GM12892 (cell line): Measurements from ENCODE around the gene DEAF1.

ENCODE experiments used
- POLR2A ChIP-seq: IDR thresholded peaks from 2 replicates; pipeline ENCODE4 v1.6.1; 2011; ENCODE audit warnings: low read depth, low read length, control low read depth
- TAF1 ChIP-seq: IDR thresholded peaks from 2 replicates; pipeline ENCODE4 v1.6.1; 2011; ENCODE audit warnings: low read depth, mild to moderate bottlenecking, control low read depth, low read length, borderline replicate concordance

DNA sequence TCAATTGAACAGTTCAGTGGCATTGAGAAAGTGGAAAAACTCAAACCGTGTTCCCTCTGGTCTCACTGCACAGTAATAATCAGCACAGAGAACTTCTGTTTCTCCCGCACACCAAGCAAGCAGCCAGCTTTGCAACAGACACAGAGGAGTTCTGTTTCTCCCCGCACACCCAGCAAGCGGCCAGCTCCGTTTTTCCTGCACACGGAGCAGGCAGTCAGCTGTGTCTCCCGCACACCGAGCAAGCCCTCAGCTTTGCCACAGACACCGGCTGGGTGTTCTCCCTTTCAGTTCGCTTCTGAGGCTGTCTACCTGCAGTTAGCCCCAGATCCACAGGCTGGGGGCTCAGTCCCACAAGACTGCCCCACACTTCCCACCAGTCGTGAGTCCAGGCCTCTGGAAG lies 42.3 kb upstream of the DEAF1 start:
- TF ChIP-seq POLR2A (no peak), TAF1 (no peak)
